GM12878 (cell line): ENCODE measurements around the gene DDR2. TPM values are rescaled to one million over a fixed set of nuclear protein-coding genes. Genes with fewer than 3 reads are reported as not detected.

Source experiments
- ATAC-seq: fragments of 200-7000 bp; cut with Tn5 transposase; 3 replicates; pipeline ENCODE4 v1.9.1; 2020; ENCODE audit warnings: mild to moderate bottlenecking, moderate library complexity
- BruUV-seq: library from RNA; stranded (reverse); fragments of 400-500 nt; replicated peaks from 2 replicates; lab custom pipeline; 2021; lab: Mats Ljungman, UMichigan
- CTCF ChIA-PET: fragments of 300-600 bp; sonication (Branson Sonifier 250); formaldehyde crosslinking; extraction: SDS; loops from one replicate; lab custom pipeline; 2021; ENCODE audit warnings: inconsistent platforms; lab: Yijun Ruan, JAX
- POLR2A ChIA-PET: fragments of 350-600 bp; formaldehyde crosslinking; extraction: SDS; loops from one replicate; lab custom pipeline; 2021; ENCODE audit warnings: inconsistent platforms; lab: Charles Lee
- RAD21 ChIA-PET: fragments of 300-600 bp; sonication (Branson Sonifier 250); formaldehyde crosslinking; loops from one replicate; lab custom pipeline; 2023; ENCODE audit warnings: antibody characterized with exemption; ENCODE audit not compliant: unreplicated experiment; lab: Charles Lee
- SMC1A ChIA-PET: fragments of 300-600 bp; sonication (Branson Sonifier 250); formaldehyde crosslinking; loops from one replicate; lab custom pipeline; 2023; ENCODE audit not compliant: unreplicated experiment, uncharacterized antibody; lab: Charles Lee
- DNase-seq: peaks from one replicate; pipeline ENCODE4 v3.0.0-alpha.2; 2011; ENCODE audit warnings: low read depth, low spot score
- FAIRE-seq: peaks from 3 replicates; lab custom pipeline; 2011; peaks lifted over from hg19 to GRCh38; lab: Jason Lieb, UNC
- H2AFZ ChIP-seq: 2 replicates; pipeline ENCODE4 v1.6.0; 2011; ENCODE audit warnings: low read depth, low read length, control low read depth; ENCODE audit not compliant: control insufficient read depth
- H3K27ac ChIP-seq: 2 replicates; pipeline ENCODE4 v1.5.1; 2011; ENCODE audit warnings: control low read depth; ENCODE audit not compliant: control insufficient read depth, insufficient read depth
- H3K27me3 ChIP-seq, 2 experiments: replicated peaks in 1 of 2; 2 replicates each; pipeline versions ENCODE4 v1.6.0 to v1.6.1; 2011; ENCODE audit warnings: low read length in 1 of 2; ENCODE audit not compliant: control insufficient read depth in 2 of 2, insufficient read depth in 2 of 2
- H3K36me3 ChIP-seq, 2 experiments: 2 replicates each; pipeline ENCODE4 v1.5.1; 2011; ENCODE audit warnings: low read length in 1 of 2; ENCODE audit not compliant: control insufficient read depth in 2 of 2, insufficient read depth in 2 of 2
- H3K4me1 ChIP-seq: 2 replicates; pipeline ENCODE4 v1.6.1; 2011; ENCODE audit warnings: mild to moderate bottlenecking, low read length, moderate library complexity, mixed read lengths; ENCODE audit not compliant: control insufficient read depth, insufficient read depth
- H3K4me2 ChIP-seq: 2 replicates; pipeline ENCODE4 v1.6.0; 2011; ENCODE audit warnings: control low read depth; ENCODE audit not compliant: control insufficient read depth, insufficient read depth
- H3K4me3 ChIP-seq: fragments of 200-600 bp; sonication (generic); 2 replicates; pipeline ENCODE4 v1.5.1; 2016
- H3K79me2 ChIP-seq: 2 replicates; pipeline ENCODE4 v1.6.0; 2011; ENCODE audit warnings: low read length; ENCODE audit not compliant: control insufficient read depth, insufficient read depth
- H3K9ac ChIP-seq: 2 replicates; pipeline ENCODE4 v1.8.0; 2011; ENCODE audit warnings: low read length, control low read depth, mixed read lengths; ENCODE audit not compliant: control insufficient read depth, insufficient read depth
- H3K9me3 ChIP-seq: replicated peaks from 3 replicates; pipeline ENCODE4 v1.5.1; 2011; ENCODE audit warnings: mild to moderate bottlenecking, low read length; ENCODE audit not compliant: control insufficient read depth, insufficient read depth
- H4K20me1 ChIP-seq: 2 replicates; pipeline ENCODE4 v1.6.0; 2011; ENCODE audit not compliant: control insufficient read depth, insufficient read depth
- CBX5 ChIP-seq: sonication (generic); IDR thresholded peaks from 2 replicates; pipeline ENCODE4 v1.6.1; 2016; ENCODE audit warnings: low read depth, moderate library complexity, mild to moderate bottlenecking, inconsistent platforms
- ETV6 ChIP-seq, 2 experiments: fragments of 450-650 bp in 1 of 2; IDR thresholded peaks in 1 of 2; conservative IDR thresholded peaks in 1 of 2; 2 replicates each; pipeline ENCODE4 v1.6.1; 2014; ENCODE audit warnings: antibody characterized with exemption in 1 of 2, borderline replicate concordance in 1 of 2, low read depth in 1 of 2, mild to moderate bottlenecking in 1 of 2, moderate library complexity in 1 of 2
- FOS ChIP-seq: IDR thresholded peaks from 3 replicates; pipeline ENCODE4 v1.6.1; 2011; ENCODE audit warnings: borderline replicate concordance; ENCODE audit not compliant: insufficient read length; ENCODE audit errors: extremely low read depth
- FOXK2 ChIP-seq: fragments of 450-650 bp; IDR thresholded peaks from 2 replicates; pipeline ENCODE4 v1.6.1; 2017; ENCODE audit warnings: mild to moderate bottlenecking, moderate library complexity
- FOXM1 ChIP-seq: IDR thresholded peaks from 2 replicates; pipeline ENCODE4 v1.6.1; 2012; ENCODE audit warnings: low read depth, mild to moderate bottlenecking, inconsistent platforms, low read length, moderate library complexity
- GABPA ChIP-seq: IDR thresholded peaks from 2 replicates; pipeline ENCODE4 v1.6.1; 2014; ENCODE audit warnings: antibody characterized with exemption, low read depth, mild to moderate bottlenecking, inconsistent platforms
- JUNB ChIP-seq: IDR thresholded peaks from 2 replicates; pipeline ENCODE4 v1.6.1; 2016; ENCODE audit warnings: antibody characterized with exemption, mild to moderate bottlenecking
- KLF5 ChIP-seq: fragments of 450-650 bp; IDR thresholded peaks from 2 replicates; pipeline ENCODE4 v1.6.1; 2014; ENCODE audit warnings: mild to moderate bottlenecking; ENCODE audit not compliant: partially characterized antibody
- MYB ChIP-seq: fragments of 150-350 bp; IDR thresholded peaks from 2 replicates; pipeline ENCODE4 v1.6.1; 2014; ENCODE audit warnings: mild to moderate bottlenecking, low read depth, low read length, borderline replicate concordance
- NFIC ChIP-seq: IDR thresholded peaks from 2 replicates; pipeline ENCODE4 v1.6.1; 2012; ENCODE audit warnings: low read depth, mild to moderate bottlenecking, inconsistent platforms, low read length, moderate library complexity
- PKNOX1 ChIP-seq: fragments of 450-650 bp; IDR thresholded peaks from 2 replicates; pipeline ENCODE4 v1.6.1; 2016; ENCODE audit warnings: mild to moderate bottlenecking
- RAD21 ChIP-seq: IDR thresholded peaks from 2 replicates; pipeline ENCODE4 v1.6.1; 2011; ENCODE audit warnings: mild to moderate bottlenecking, low read depth, low read length, moderate library complexity; ENCODE audit not compliant: insufficient read depth
- RFX5 ChIP-seq: IDR thresholded peaks from 2 replicates; pipeline ENCODE4 v1.6.1; 2011; ENCODE audit warnings: low read depth, low read length, improper control_type of control experiment
- SUPT20H ChIP-seq: IDR thresholded peaks from 2 replicates; pipeline ENCODE4 v1.6.1; 2011; ENCODE audit warnings: low read depth, mild to moderate bottlenecking, low read length, moderate library complexity, borderline replicate concordance; ENCODE audit not compliant: control insufficient read depth
- ZBTB33 ChIP-seq: fragments of 450-650 bp; IDR thresholded peaks from 2 replicates; pipeline ENCODE4 v1.6.1; 2017; ENCODE audit warnings: mild to moderate bottlenecking
- ZZZ3 ChIP-seq: IDR thresholded peaks from 2 replicates; pipeline ENCODE4 v1.6.1; 2011; ENCODE audit warnings: low read depth; ENCODE audit not compliant: control insufficient read depth, insufficient read length
- WGBS: methylation state at CpG from one replicate; pipeline ENCODE4 v1.1.6; 2016; ENCODE audit warnings: low lambda C conversion rate; ENCODE audit not compliant: insufficient replicate concordance, insufficient coverage; ENCODE audit errors: missing lambda C conversion rate; 5-methylcytosine and 5-hydroxymethylcytosine counted together
- in situ Hi-C: fragments of 300-500 bp; cut with MboI; formaldehyde crosslinking; loops from 9 replicates; pipeline ENCODE4 v1.14.3; 2018; ENCODE audit warnings: mixed read lengths
- intact Hi-C: fragments of 100-400 bp; cut with micrococcal nuclease; formaldehyde crosslinking; loops from one replicate; pipeline ENCODE4 v1.14.2; 2022; ENCODE audit not compliant: unreplicated experiment
- polyA plus RNA-seq, 11 experiments: library from polyadenylated mRNA; depleted of rRNA in 4 of 11; unstranded in 6 of 11; stranded (reverse) in 5 of 11; fragments of >200 nt; fragmentation: Nextera tagmentation in 4 of 11; fragmentation: Illumina TruSeq in 1 of 11; extraction: Ambion mirVana in 4 of 11; extraction: Trizol in 1 of 11; gene quantifications; 1 replicate in 1 of 11; 2 replicates in 10 of 11; pipeline versions ENCODE4 v1.2.1 to v1.2.3, GENCODE V29; 2011 to 2016; ENCODE audit warnings: inconsistent platforms in 2 of 11, missing spikeins in 2 of 11, low read depth in 1 of 11
- total RNA-seq, 4 experiments: library from RNA; depleted of rRNA in 3 of 4; stranded (reverse); fragments of >200 nt in 3 of 4; fragmentation: Illumina TruSeq in 1 of 4; extraction: Trizol in 1 of 4; gene quantifications; 2 replicates each; pipeline versions ENCODE4 v1.2.1 to v1.2.3, GENCODE V29; 2013 to 2021
- TF ChIP-seq, protein P1 (sequence below): fragments of 450-650 bp; IDR thresholded peaks from 2 replicates; pipeline ENCODE4 v1.6.1; 2017; ENCODE audit warnings: mild to moderate bottlenecking, moderate library complexity

The DDR2 gene
- total and polyA plus RNA-seq, 10 of the 15 experiments (the other 5 are each of a cell fraction or from before 2014, with no cell fraction given): 1.9 to 8.8 (median 5.5) TPM

GRCh38 chr1:162736633-162737067 is 104.4 kb downstream of the DDR2 start (continued):
- TF ChIP-seq, protein P1, sequence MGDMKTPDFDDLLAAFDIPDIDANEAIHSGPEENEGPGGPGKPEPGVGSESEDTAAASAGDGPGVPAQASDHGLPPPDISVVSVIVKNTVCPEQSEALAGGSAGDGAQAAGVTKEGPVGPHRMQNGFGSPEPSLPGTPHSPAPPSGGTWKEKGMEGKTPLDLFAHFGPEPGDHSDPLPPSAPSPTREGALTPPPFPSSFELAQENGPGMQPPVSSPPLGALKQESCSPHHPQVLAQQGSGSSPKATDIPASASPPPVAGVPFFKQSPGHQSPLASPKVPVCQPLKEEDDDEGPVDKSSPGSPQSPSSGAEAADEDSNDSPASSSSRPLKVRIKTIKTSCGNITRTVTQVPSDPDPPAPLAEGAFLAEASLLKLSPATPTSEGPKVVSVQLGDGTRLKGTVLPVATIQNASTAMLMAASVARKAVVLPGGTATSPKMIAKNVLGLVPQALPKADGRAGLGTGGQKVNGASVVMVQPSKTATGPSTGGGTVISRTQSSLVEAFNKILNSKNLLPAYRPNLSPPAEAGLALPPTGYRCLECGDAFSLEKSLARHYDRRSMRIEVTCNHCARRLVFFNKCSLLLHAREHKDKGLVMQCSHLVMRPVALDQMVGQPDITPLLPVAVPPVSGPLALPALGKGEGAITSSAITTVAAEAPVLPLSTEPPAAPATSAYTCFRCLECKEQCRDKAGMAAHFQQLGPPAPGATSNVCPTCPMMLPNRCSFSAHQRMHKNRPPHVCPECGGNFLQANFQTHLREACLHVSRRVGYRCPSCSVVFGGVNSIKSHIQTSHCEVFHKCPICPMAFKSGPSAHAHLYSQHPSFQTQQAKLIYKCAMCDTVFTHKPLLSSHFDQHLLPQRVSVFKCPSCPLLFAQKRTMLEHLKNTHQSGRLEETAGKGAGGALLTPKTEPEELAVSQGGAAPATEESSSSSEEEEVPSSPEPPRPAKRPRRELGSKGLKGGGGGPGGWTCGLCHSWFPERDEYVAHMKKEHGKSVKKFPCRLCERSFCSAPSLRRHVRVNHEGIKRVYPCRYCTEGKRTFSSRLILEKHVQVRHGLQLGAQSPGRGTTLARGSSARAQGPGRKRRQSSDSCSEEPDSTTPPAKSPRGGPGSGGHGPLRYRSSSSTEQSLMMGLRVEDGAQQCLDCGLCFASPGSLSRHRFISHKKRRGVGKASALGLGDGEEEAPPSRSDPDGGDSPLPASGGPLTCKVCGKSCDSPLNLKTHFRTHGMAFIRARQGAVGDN: no peak

DNA sequence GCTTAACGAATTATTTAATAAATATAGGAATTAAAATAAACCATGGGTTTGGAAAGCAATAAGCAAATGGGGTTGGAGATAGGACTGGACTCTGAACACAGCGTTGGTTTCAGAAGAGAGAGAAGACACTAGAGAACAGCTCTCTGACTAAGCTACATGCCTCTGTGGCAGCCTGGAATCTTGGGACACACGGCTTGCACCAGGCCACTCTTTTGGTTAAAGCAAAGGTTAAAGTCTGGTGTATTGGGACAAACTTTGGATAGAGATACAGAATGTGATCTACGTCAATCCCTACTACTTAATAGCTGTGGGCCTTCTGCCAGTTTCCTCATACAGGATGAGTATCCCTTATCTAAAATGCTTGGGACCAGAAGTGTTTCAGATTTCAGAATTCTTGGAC is 108.5 kb downstream of the DDR2 start:
- FAIRE-seq: no peak
- intact Hi-C loops: no loop called here
- TF ChIP-seq RFX5 (no peak), GABPA (no peak), CBX5 (no peak), SUPT20H (no peak), ETV6 (conservative IDR thresholded peaks at IDR 0.05 in 1 of 2, IDR thresholded peaks at IDR 0.05 in 1 of 2; ENCODE audit: borderline replicate concordance in 1 of 2, low read depth in 1 of 2) (no peak), FOXM1 (no peak), JUNB (no peak), FOS (no peak), KLF5 (no peak), ZBTB33 (no peak), NFIC (no peak), ZZZ3 (no peak), RAD21 (no peak), MYB (no peak), PKNOX1 (no peak), FOXK2 (no peak)

More for the DNA sequence above, 108.5 kb downstream of the DDR2 start:
- Histone ChIP-seq H3K27me3 (no peaks in the 10 kb centered on the region), H3K4me2 (no peak overlapping the region), H3K9ac (no peak overlapping the region), H4K20me1 (no peaks in the 10 kb centered on the region), H3K36me3 (no peaks in the 10 kb centered on the region), H3K79me2 (no peaks in the 10 kb centered on the region), H3K4me3 (no peak overlapping the region), H3K27ac (no peak overlapping the region), H3K9me3 (no peaks in the 10 kb centered on the region), H2AFZ (no peak overlapping the region), H3K4me1 (peaks cover 11% of the 10 kb centered on the region)
- POLR2A ChIA-PET: no interaction called here
- in situ Hi-C loops: no loop called here
- DNase-seq: no peak
- CTCF ChIA-PET: no interaction called here
- SMC1A ChIA-PET: interaction anchor here (1.0 kb wide), 1 partner anchor 43 kb away, joined by 3 read pairs; no protein-coding TSS in a partner anchor
- no peak for ATAC-seq
- no TSS peak for BruUV-seq
- 81% methylated on average over 4 of the region's 4 CpGs for WGBS
- RAD21 ChIA-PET: no interaction called here
